Stimulated activated CD8-positive, alpha-beta memory T cell treated with anti-CD3 and anti-CD28 coated beads, Interleukin-7, amount 100 ng/mL, for 48 hours (primary cell): ENCODE measurements around the gene AGBL5.
A peak's percentile ranks its signal among the peaks of the same experiment; 100 is the strongest.

Experiments used
- DNase-seq, 2 donors: peaks; one replicate each; pipeline ENCODE4 v3.0.0-alpha.2; 2020; ENCODE audit warnings: low read depth in 1 of 2; ENCODE audit errors: extremely low read depth in 1 of 2

AGBL5 gene

GRCh38 chr2:27050996-27051901 is at the start of gene AGBL5:
TSS of gene AGBL5 (plus strand) at chr2:27051668. CDS start at chr2:27052959, 1,291 bp downstream.
- DNase-seq, result peak; percentile 81 to 92

GRCh38 chr2:27001950-27002349 is 49.5 kb upstream of the AGBL5 start:
- DNase-seq, result no peak

GRCh38 chr2:27003007-27003406 is 48.5 kb upstream of the AGBL5 start:
- DNase-seq, result no peak

- DNase-seq, result no peak
Measured at GRCh38 chr2:27003857-27004256, 47.6 kb upstream of the AGBL5 start.

GRCh38 chr2:27006602-27007415 is 44.7 kb upstream of the AGBL5 start:
- DNase-seq, result no peak

GRCh38 chr2:27007416-27008374 is 43.8 kb upstream of the AGBL5 start:
- no peak for DNase-seq

- DNase-seq, result no peak
Measured at GRCh38 chr2:27008678-27009077, 42.8 kb upstream of the AGBL5 start.

- no peak for DNase-seq
Measured at GRCh38 chr2:27009083-27009482, 42.4 kb upstream of the AGBL5 start.

GRCh38 chr2:27009716-27010115 is 41.8 kb upstream of the AGBL5 start:
- DNase-seq, result no peak

- DNase-seq, result no peak
Measured at GRCh38 chr2:27010139-27010538, 41.3 kb upstream of the AGBL5 start.

- no peak for DNase-seq
Measured at GRCh38 chr2:27013738-27014137, 37.7 kb upstream of the AGBL5 start.

- DNase-seq, result no peak
Measured at GRCh38 chr2:27014771-27015433, 36.6 kb upstream of the AGBL5 start.

GRCh38 chr2:27016801-27017325 is 34.6 kb upstream of the AGBL5 start:
- DNase-seq, result peak; percentile 16 to 17

GRCh38 chr2:27018142-27018541 is 33.3 kb upstream of the AGBL5 start:
- no peak for DNase-seq

GRCh38 chr2:27019459-27019858 is 32.0 kb upstream of the AGBL5 start:
- DNase-seq, result no peak

- DNase-seq, result no peak
Measured at GRCh38 chr2:27019931-27020855, 31.3 kb upstream of the AGBL5 start.

- DNase-seq, result no peak
Measured at GRCh38 chr2:27021253-27022049, 30.0 kb upstream of the AGBL5 start.

GRCh38 chr2:27023740-27024139 is 27.7 kb upstream of the AGBL5 start:
- DNase-seq, result no peak
